C1 segment of cervical spinal cord (tissue), 14 donors: ENCODE results near the gene SEH1L.
"Not testable (repeated sequence)": the region's sequence is repeated elsewhere in the genome, so short reads cannot be mapped to it uniquely, and the experiment has no call there.

Source experiments
- DNase-seq, 14 donors: peaks; one replicate each; lab custom pipeline; 2025; lab: John Stamatoyannopoulos, UW

Gene SEH1L

DNA sequence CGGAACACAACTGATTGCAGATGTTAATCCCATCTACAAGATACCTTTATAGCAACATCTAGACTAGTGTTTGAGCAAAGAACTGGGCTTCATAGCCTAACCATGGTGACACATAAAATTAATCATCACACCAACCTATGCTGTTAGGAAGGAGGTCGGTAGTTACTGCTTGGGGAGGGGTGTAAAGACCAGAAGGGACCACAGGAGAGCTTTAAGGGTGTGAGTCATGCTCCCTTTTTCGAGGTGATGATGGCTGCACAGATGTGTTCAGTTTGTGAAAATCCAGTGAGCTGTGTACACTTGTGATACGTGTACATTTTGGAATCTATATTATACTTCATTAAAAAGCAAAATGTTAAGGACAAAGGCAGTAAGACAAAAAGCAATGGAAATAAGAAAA is 4.6 kb upstream of the SEH1L start:
- DNase-seq, result no peak

DNA sequence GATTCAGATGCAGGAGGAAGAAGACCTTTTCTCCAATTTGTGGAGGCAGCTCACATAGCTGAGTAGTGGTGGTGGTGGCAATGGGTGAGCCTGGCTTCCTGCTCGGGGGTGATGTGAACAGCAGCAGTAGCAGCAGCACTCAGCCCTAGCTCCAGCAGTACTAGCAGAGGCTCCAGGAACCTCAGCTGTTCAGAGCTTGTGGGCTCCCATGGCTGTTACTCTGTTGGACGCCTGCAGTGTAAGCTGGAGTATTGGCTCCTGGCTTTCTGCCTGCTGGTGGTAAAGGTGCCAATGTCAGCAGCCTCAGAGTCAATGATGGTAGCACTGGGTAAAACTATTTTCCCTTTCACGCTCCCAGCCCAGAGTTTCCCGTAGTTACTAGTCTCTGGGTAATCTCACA is 3.1 kb upstream of the SEH1L start:
- DNase-seq, result peak in 3 of 14 donors; percentile 2 to 37 (median 13)

DNA sequence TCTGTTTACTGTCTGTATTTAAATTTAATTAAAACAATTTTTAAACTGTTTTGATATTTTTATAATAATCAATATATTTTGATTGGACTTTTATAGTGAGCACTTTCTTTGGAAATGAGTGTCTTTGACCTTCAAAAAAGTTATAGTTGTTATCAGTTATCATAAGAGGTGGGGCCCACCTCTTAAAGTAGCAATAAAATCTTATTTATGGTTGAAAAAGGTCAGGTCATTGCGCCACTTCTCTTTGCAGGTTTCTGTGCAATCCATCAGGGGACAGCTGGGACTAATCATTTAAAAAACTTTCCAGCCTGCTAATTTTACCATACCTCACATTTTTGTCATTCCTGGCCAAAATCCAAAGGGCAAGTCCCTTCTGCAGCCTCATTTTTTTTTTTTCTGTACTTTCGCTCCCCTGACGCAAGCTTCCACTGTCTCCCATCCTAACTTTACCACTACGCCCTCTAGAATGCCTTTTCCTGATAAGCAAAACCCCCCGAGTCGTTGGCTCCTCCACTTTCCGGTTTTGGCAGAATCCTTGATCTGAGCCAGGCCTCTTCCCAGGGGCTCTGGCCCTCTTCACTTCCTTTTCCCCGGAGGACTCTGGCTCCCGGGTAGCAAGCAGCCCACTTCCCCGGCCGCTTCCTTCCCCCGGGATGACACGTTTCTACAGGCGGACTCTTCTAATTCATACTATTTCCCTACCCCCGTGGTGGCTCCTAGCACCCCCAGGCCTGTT is 1.1 kb upstream of the SEH1L start:
- peak in 5 of 14 donors; percentile 31 to 65 (median 60) for DNase-seq

DNA sequence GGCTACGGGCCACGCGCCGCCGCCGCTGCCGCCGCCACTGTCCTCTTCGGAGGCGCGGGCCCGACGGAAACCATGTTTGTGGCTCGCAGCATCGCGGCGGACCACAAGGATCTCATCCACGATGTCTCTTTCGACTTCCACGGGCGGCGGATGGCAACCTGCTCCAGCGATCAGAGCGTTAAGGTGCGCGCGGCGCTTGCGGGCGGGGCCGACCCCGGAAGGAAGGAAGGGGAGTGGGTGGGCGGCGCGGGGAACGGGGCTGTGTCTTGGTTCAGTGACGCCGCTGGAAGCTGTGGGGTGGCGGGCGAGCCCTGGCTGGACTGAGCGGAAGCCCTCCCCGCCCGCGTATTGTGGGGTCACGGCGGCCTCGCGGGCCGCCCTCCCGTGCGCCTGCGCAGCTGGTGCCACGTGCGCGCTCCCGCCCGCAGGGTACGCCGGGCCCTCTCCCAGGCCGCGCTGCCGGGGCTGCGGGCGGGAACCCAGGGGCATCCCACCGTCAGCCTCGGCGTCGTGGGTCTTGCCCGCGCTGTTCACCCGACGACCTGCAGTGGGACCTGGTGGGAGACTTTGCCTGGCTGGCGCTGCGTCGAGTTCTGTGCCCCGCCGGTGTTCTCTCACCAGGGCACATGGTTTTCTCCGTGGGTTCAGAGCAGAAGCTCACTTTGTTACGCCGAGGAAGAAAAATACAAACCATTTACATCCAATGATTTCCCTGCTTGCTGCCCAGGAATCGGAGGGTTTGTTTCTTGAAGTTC is 416 bp downstream of the SEH1L start:
- peak; percentile 51 to 98 (median 92) for DNase-seq

DNA sequence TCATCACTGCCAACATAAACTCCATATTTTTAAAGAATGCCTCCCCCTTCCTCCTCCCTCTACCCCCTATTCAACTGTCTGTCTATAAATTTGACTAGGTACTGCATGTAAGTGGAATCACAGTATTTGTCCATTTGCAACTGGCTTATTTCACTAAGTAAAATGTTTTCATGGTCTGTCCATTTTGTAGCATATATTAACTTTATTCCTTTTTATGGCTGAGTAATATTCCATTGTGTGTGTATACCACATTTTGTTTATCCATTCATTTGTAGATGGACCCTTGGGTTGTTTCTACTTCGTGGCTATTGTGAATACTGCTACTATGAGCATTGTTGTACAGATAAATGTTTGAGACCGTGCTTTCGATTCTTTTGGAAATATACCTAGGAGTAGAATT is 10.7 kb downstream of the SEH1L start:
- no peak for DNase-seq

DNA sequence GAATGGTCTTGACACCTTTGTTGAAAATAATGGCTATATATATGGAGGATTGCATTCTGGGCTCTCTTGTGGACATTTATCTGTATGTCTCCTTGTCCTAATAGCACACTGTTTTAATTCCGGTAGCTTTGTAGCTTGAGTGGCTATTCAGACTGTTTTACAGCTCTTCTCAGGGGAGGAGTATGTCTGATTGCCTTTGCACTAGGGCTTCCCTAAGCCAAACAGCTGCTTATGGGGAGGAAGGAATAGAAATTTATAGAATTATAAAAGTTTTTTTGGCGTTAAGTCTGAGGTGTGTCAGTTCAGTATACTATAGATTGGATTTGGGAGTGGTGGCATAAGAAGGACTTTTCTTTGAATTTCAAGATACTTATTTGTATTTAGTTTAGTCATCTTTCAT is 12.6 kb downstream of the SEH1L start:
- DNase-seq, result no peak

DNA sequence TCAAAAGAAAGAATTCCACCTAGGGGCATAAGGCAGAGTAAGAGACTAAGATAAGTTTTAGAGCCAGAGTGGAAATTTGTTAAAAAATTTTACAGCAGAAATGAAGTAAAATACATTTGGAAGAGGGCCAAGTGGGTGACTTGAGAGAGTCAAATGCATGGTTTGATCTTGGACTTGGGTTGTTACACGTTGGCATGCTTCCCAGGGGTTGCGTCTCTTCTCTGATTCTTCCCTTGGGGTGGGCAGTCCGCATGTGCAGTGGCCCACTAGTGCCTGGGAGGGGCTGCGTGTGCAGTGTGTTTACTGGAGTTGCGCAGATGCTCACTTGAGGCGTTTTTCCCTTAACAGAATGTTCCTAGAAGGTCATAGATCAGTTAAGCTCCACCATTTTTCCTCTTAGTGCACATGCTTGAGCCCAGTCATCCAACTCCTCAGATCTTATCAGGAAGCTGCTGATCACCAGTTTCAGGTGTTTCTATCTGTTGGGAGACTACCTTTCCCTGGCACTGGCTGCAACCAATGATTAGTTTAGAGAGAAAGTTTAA is 13.1 kb downstream of the SEH1L start:
- DNase-seq, result no peak

DNA sequence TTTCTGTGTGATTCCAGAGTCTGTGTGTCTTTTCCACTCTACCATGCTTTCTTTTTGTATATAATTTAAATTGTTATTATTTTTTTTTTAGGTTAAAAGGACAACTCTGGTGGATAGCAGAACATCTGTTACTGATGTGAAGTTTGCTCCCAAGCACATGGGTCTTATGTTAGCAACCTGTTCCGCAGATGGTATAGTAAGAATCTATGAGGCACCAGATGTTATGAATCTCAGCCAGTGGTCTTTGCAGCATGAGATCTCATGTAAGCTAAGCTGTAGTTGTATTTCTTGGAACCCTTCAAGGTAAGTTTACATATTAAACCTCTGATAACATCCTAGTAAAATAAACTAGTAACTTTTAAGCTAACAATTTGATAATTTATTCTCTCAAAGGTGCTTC is 15.3 kb downstream of the SEH1L start:
- no peak for DNase-seq

DNA sequence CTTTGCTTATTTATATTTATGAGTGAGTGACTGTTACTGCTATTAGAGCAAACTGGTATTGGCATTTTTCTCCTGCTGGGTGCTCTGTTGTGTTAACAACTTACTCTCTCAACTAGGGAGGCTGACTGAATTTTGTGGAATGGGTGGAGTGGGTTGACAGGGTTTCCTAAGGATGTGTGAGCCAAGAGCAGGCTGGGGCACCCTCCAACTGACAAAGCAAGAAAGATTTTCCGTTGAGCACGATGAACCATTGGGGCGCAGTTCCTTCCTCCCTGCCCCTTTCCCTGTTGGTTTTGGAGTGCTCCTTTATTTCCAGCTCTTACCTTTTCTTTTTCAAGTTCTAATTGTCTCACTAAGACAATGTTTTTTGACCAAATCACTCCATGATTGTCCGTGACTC is 20.3 kb downstream of the SEH1L start:
- DNase-seq, result no peak

DNA sequence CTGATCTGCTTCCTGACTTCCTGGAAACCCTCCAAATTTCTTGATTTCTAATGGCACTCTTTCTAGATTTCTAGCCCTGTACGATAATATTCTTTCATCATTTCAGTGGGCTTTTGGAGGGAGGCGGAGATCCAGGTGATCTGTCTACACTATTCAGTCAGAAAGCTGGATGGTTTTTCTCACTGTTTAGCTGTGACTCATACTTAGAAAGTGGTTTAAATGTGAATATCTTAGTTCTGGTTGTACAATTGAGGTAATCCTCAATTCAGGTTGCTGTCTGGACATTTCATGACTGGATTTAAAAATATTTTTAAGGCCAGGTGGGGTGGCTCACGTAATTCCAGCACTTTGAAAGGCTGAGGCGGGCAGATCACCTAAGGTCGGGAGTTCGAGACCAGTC is 20.8 kb downstream of the SEH1L start:
- DNase-seq, result no peak

DNA sequence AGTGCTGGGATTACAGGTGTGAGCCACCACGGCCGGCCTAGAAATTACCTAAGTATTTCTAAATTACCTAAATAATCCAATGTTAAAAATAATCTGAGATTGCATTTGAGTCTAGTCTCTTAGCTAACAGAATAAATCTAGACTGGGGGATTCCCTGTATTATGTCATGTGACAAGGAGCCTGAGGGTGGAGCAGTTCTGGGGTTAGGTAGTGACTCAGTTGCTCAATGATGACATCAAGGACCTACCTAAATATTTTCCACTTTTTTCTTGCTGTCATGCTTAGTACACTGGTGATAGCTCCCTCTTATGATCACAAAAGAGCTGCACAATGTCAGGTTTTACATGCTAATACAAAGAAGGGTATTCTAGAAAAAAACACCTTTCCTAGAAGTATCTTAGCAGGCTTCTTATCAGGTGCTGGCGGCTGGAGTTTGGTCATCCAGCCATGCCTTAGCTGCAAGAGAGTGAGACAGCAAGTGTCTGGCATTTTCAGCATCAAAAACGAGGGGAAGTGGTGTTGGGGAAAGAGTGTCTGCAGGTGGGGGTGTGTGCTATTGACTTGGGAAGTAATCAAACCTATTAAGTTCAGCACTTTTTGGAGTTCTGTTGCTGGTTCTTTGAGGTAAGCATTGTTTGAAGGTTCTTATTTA is 25.9 kb downstream of the SEH1L start:
- no peak for DNase-seq

DNA sequence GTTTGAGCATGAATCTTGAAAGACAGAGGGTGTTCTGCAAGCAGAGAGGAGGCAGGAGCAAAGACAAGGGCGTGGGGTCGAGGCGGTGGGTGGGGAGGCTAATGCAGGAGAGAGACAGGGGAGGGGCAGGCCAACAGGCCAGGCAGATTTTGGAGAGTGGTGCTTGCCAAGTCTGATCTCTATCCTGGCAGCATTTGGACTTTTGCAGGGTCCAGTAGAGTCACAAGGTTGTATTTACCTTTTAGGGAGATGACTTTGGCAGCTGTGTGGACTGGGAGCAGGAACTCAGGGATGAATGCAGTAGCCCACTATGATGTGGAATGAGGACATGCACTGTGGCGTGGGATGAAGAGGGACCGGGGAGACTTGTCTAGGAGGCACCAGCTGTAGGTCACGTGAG is 27.7 kb downstream of the SEH1L start:
- DNase-seq, result no peak

DNA sequence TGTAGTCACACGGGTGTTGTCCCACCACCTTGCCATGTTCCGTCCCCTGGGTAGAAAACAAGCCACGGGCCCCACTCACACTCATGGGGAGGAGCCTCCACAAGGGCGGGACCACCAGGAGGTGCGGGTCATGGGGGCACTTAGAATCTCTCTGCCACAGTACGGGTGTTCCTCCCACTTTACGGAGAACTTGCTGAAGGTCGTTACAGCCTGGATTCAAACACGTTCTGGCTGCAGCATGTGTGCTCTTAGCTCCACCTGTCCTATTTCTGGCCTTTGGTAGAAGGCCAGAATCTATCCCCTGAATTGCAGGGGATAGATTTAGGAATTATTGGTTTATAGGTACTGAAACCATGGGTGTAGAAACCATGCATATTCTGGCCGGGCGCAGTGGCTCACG is 28.5 kb downstream of the SEH1L start:
- DNase-seq, result no peak

DNA sequence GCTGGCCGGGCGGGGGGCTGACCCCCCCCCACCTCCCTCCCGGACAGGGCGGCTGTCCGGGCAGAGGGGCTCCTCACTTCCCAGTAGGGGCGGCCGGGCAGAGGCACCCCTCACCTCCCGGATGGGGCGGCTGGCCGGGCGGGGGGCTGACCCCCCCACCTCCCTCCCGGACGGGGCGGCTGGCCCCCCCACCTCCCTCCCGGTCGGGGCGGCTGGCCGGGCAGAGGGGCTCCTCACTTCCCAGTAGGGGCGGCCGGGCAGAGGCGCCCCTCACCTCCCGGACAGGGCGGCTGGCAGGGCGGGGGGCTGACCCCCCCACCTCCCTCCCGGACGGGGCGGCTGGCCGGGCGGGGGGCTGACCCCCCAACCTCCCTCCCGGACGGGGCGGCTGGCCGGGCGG is 32.3 kb downstream of the SEH1L start:
- not testable (repeated sequence) for DNase-seq

DNA sequence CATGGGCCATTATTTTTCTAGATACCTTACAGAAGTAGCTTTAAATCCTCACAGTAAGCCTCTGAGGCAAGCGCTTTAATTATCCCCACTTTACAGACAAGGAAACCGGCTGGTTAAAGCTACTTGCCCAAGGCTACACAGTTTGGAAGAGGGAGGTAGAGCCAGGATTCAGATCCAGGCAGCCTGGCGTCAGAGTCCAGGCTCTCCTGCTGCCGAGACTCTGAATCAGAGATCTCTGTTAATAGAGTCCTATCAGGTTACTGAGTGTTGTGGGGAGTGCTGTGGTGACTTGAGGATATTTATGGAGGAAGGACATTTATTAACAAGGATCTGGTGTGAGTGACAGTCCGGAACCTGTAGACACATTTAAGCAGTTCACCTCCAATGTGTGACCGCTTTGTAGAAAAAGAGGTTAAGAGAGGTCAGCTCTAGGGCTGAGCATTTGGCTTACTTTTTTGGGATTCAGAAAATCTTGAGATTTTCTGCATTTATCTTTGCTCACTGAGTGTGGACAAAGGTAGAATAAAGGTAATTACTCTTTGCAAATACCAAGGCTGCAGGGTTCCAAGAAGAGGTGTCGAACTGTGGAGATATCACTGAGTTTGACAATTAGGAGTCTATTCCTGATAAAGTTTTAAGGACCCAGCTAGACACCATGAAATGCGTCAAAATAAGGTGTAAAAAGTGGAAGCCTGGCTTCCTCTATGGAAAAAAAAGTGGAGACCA is 41.7 kb downstream of the SEH1L start:
- no peak for DNase-seq

DNA sequence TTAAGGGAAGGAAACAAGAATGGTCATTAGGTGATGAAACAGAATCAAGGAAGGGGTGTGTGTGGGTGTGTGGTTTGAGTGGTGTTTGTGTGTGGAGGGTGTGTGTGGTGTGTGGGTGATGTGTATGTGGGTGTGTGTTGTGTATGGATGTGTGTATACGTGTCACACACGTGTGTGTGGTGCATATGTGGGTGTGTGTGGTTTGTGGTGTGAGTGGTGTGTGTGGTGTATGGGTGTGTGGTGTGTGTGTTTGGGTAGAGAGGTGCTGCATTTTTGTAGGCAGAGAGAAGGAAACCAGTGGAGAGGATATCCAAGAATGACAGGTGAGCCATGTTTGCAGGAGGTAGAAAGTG is 42.3 kb downstream of the SEH1L start:
- DNase-seq, result no peak

DNA sequence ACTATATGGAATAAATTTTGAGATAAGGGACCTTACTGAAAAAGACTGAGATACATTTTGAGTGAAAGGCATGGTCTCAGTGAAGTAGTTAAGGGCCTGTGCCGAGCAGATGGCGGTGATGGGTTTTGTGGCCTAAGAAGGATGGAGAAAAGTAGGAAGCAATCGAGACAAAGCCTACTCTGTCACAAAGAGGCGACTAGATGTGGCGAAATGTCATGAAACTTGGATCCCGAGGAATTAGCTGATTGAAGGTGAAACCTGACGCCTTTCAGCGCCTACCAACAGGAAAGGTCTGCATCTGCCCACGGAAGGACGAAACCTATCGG is 42.8 kb downstream of the SEH1L start:
- peak in 1 of 14 donors; percentile 55 for DNase-seq

DNA sequence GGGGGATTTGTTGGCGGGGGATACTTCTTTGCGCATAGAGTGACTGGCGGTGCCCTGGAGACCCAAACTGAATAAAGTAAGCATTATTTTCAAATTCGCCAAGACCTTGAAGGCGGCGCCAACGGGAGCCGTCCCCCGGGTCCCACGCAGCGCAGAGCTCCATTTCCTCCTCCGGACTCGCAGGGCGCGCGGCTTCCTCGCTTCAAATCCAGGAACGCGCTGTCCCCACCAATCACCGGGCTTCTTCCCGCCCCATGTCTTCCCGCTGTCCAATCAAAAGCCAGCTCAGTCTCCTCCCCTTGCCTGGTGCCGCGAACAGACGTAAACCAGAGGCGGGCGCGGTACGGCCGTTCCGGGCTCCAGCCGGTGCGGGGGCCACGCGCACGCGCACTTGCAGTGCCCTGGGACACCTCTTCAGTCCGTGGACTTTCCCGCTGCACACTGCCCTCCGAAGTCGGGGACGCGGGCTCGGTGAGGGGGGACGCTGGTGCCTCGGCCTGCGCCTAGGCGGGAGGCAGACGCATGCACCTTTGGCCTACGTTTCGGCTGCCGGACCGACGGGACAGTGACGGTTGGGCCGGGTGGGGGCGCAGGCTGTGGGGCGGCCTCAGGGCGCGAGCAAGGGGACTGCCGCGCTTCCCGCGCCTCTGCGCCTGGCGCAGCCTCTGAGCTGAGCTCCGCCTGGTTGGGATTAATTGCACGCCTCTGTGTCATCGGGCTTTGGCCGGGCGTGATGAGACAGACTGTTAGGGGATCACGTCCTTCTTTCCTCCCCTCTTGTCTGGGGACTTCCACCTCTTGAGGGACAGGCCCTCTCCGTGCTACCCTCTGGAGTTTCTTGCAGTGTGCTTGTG is 43.4 kb downstream of the SEH1L start, which contains the start of gene CEP192:
TSS of gene CEP192 (plus strand) at position 396 of the 854 bp plus-strand sequence. CDS start 8,063 bp downstream, outside the sequence.
- peak; percentile 60 to 98 (median 96) for DNase-seq

DNA sequence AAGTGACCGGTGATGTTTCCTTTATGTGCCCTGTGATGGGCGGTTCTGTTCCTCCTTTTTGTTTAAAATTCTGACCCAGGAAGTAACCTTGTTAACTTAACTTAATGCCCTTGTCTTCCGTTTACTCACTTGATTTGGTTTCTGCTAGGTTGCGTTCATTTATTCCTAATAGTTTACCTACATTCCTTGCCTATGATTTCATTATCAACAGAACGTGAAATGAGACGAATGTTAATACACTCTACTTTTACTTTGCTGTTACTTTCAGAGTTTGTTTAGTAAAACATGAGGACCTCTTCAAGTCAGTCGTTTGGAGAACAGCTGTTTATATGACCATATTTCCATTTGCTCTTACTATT is 44.0 kb downstream of the SEH1L start:
- no peak for DNase-seq

DNA sequence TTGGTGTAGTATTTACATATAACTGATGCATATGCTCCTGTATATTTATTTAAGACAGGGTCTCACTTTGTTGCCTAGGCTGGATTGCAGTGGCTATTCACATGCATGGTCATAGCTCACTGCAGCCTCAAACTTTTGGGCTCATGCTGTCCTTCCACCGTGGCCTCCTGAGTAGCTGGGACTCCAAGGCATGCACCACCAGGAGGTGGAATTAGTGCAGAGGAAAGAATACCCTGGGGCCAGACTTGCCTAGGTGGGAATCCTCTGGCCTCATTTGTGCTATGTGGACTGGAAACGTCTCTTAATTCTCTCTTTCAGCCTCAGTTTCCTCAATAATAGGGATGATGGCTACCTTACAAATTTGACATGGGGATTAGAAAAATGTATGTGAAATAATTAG is 45.6 kb downstream of the SEH1L start:
- DNase-seq, result no peak

DNA sequence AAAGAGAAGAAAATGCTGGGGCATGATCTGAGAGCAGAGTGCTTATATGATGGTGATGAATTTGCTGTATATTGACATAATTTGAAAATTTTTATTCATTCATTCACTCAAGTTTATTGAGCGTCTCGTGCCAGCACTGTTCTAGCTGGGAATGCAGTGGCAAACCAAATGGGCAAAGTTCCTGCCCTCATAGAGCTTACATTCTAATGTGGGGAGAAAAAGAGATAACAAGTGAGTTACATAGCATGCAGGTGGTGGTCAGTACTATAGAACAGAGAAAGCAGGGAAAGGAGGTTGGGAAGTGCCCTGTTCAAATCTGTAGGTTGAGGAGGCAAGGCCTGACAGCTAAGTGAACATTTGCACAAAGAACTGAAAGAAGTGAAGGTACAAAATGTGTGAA is 47.6 kb downstream of the SEH1L start:
- DNase-seq, result no peak
